HG02610 (cell line): ENCODE results near the gene PEMT.

Source experiments
- ATAC-seq: cut with Tn5 transposase; IDR thresholded peaks from one replicate; pipeline ENCODE4 v1.9.1; 2021; ENCODE audit warnings: mild to moderate bottlenecking, moderate library complexity; ENCODE audit not compliant: unreplicated experiment

PEMT gene

DNA sequence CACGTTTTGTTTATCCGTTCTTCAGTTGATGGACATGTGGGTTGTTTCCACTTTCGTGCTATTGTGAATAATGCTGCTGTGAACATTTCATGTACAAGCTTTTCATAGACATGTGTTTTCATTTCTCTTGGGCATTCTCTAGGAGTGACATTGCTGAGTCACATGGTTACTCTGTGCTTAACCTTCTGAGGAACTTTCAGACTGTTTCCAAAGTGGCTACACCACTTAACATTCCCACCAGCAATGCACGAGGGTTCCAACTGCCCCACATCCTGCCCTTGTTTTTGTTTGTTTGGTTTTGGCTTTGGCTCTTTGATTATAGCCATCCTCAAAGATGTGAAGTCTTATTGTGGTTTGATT, 14.2 kb upstream of the PEMT start:
- no peak for ATAC-seq

DNA sequence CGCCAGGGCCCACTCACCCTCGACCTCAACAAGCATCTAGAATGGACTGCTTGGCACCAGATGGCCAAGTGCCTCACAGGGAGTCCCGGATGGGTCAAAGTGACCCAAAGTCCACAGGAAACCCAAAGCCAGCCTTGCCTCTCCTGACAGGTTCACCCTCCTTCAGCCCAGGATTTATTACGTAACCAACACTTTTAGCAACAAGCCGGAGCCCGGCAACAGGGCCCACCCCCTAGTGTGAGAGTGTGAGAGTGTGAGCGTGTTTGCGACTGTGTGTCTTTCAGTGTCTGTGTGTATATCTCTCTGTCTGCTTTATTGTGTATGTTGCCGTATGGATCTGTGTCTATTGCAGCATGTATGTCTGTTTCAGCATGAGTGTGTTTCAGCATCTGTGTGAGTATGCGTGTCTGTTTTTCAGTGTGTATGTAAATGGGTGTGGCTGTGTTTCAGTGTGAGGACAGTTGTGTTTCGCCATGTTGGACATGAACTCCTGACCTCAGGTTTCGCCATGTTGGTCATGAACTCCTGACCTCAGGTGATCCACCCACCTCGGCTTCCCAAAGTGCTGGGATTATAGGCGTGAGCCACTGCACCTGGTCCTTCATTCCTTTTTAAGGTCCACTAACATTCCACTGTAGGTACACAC, 13.7 kb upstream of the PEMT start:
- ATAC-seq: no peak

DNA sequence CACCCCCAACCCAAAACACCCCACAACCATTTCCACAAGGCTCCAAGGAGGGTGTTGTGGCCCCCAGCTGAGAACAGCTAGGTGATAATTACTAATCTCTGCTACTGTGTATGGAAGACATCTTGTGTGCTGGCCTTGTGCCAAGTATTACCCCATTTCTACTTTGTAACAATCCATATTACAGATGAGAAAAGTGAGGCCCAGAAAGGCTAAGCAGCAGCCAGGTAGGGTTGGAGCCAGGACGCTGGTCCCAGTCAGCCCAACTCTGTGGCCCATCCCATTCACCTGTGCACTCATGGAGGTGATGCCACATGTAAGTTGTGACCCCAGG, 12.4 kb upstream of the PEMT start:
- no peak for ATAC-seq

DNA sequence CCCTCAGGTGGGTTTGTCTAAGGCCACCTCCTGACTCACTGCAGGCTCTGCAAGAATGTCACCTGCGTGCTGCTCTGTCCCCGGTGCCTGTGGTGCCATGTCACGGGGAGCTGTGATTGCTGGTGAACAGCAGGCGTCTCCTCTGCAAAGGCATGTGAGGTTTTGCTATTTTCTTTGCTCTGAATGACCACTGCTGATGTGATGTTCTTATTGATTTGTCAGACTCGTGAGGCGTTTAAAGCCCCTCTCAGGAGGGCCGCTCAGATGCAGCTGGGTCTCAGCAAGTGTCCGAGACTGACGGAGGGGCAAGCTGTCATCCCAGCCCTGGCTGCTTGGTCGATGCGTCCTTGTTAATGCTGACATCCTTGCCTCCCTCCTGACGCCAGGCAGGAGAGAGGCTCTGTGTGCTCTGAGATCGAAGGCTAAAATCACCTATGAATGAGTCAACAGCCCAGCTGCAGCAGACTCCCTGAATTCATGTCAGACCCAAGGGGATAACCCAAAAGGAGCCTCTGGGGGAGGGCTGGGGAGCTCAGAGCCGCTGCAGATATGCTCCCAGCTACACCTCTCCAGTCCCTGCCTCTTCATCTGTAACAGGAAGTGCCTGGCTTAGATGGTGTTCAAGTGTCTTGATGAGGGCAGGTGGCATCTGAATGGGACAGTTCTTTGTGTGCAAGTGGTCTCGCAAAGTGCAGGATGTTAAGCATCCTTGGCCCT, 11.8 kb upstream of the PEMT start:
- ATAC-seq: no peak

DNA sequence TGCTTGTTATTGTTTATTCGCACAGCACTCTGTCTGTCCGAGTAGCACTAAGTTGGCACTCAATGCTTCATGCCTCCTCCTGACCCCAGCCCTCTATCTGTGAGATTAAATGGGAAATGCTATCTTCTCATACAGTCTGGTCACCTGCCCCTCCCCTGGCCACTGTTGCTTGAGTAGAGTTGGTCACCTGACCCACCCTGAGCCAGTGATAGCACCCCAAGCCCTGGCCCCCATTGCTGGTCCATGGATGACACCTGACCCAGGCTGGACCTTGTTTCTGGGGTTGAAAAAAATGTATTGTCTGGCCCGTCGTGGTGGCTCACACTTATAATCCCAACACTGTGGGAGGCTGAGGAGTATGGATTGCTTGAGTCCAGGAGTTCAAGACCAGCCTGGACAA, 8.5 kb upstream of the PEMT start:
- no peak for ATAC-seq

DNA sequence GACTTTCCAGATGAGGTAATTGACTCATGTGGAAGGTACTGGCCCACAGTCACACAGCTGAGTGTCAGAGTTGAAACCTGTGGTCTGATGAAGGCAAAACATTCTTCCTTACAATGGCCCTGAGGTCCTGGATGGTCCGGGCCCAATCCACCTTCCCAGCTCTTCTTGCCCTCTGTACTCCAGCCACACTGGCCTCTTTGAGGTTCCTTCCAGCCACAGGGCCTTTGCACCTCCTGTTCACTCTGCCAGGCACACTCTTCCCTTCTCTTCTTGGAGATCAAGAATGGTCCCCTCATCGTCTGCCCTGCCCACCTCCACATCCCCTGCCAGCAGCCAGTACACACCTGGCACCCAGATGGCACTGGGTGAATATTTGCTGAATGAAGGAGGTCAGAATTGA, 6.5 kb upstream of the PEMT start:
- no peak for ATAC-seq

DNA sequence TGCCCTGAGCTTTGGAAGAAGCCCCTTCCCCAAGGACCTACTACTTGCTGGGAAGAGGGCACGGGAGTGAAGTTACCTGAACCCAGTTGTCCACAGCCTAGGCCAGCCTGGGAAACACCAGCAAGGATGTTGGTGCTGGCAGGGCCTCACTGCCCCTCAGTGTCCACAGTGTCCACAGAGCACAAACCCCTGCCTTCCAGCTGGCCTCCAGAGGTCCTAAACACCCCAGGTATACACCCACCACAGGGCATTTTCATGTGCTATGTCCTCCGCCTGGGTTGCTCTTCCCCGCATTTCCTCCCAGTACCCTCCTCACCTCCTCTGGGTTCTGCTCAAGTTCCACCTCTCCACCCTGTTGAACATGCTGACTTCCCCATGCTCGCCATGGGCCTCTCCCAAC, 4.2 kb upstream of the PEMT start:
- ATAC-seq: no peak

DNA sequence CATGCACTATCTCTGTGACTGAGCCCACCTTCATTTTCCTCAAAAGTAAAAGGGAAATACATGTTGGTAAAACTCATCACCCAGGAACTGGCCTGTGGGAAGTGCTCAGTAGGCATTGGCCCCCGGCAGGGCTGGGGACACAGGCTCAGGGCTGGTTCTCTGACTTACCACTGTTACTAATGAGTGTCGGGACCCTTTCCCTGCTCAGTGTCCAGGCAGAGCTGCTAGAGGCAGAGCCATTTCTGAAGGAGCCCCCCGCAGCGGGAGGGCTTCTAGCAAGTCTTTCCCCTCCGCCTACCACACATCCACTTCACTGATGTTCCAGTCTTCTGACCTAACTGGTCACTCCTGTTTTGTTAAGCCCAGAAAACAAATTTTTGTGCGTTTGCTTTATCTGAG, 1.7 kb upstream of the PEMT start:
- no peak for ATAC-seq

DNA sequence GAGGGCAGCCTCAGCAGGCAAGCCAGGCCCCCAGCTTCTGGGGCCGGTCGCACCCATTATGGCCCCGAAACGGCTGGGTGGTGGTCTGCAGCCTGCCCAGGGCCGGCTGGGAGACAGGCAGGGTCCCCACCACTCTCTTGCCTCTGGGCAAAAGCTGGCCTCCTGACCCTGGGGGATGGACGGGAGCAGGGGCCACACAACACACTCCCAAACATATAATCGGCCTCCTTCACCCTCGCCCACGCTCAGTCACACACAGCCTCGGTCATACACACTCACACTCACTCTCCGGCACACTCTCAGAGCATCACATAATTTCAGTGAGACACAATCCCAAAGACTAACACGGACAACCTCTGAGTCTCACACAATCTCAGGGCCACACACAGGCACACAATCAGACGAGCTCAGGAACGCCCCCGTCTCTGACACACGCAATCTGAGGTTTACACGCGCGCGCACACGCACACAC, 589 bp downstream of the PEMT start:
- no peak for ATAC-seq

DNA sequence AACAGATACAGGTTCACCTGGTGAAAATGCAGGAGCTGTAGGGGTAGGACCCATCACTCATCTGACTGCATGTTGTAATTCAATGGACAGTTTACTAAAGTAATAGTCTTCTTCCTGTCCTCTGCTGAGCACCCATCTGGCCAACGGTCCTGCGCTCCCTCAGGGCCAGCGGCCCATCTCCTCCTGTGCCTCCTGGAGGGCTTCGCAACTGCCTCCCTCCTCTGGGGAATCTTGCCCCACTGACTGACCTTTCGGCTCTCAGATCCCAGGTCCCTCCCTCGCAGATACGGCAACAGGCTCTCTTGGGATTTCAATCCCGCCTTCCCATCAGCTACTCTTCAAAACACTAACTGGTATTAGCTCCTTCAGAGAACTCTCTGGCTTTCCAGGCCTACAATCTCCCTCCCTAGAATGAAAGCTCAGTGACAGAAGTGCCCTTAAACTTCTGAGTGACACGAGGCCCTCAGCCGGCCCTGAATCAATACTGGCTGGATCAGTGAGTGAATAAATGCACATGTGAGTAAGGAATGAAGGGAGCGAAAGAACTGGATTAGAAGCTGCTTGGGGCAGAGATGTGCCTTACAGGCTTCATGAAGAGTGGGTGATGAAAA, 1.3 kb downstream of the PEMT start:
- ATAC-seq: no peak

DNA sequence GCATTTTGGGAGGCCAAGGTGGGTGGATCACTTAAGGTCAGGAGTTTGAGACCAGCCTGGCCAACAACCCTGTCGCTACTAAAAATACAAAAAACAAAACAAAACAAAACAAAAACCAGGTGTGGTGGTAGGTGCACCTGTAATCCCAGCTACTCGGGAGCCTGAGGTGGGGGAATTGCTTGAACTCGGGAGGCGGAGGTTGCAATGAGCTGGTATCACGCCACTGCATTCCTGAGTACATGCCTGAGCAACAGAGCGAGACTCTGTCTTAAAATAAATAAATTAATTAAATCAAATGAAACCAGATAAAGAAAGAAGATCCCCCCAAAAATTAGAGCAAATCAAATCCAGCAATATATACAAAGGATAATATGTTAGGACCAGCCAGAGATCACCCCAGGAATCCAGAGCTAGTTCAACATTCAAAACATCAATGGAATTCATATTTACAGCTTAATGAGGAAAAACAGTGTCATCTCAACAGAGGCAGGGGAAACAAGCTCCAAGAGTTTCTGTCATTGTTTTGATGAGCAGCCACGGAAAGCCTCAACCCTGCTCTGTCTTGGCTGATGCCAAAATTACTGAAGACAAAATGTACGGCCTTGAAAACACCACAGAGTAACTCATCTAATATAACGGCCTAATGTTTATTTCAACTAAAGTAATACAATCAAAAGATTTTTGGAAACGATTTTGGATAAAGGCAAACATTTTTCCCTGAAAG, 3.7 kb downstream of the PEMT start:
- ATAC-seq: no peak

DNA sequence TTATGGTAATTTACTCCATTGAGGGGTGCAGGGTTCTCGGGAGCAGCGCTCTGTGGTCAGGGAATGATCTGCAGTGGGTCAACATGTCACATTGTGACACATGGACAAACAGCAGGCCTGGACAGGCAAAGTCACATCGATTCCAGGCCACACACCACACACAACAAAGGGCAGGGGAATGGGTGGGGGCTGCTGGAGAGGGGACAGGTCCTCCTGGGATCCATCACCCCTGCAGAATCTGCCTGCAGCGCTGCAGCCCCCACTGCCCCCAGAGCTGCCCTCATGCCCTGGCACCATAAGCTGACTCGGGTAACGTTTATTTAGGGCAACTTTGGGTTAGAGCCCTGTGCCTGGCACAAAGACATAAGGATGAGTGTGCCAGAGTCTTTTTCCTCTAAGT, 9.1 kb downstream of the PEMT start:
- no peak for ATAC-seq

DNA sequence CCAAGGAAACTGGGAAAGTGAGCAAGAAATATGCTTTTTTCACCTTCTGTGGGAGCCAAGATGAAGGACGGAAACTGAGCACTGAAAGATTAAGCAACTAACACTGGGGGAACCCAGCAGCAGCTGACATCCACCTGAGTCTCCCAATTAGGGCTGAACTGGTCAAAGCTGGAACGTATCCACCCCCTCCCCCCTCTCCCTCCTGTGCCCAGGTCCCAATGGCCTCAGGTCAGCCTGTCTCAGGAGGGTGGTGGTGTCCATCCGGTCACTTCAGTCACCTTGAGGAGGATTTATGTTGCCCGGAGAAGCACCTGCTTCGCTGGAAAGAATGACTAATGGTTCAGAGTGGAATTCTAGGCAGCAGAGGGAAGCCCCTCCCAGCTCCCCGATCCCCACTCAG, 10.0 kb downstream of the PEMT start:
- no peak for ATAC-seq

DNA sequence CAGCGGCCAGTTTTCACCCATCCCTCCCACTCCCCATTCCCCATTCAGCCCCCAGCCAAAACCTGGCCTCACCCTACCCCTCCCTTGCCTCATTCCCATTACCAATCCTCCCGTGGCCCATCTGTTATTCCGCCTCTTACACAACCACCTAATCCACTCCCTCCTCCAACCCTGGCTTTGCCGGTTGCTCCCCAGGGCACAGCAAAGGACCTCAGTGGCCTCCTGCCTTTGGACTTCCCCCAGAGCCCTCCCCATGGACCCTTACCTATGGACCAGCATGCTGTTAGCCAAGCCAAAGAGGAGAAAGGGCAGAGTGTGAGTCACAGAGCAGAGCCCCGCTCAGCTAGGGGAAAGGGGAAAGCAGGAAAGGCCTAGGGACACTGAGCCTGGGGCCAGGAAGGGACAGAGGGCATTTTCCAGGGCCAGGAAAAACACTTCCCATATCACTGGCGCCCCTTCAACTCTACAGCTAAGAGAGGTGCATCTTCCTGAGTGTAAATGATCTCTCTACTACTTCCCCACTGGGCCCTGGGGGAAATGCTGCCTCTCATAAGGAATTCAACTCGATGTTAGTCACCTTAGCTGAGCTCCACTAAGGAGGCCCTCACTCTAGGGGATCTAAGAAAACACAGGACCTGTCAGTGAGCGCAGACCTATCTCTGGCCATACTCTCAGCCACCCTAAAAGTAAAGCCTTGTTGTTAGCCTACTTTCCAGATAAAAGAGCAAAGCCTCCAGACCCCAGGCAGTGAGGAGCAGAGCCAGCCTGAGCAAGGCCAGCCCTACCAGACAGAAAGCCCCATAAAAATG, 10.6 kb downstream of the PEMT start:
- no peak for ATAC-seq

DNA sequence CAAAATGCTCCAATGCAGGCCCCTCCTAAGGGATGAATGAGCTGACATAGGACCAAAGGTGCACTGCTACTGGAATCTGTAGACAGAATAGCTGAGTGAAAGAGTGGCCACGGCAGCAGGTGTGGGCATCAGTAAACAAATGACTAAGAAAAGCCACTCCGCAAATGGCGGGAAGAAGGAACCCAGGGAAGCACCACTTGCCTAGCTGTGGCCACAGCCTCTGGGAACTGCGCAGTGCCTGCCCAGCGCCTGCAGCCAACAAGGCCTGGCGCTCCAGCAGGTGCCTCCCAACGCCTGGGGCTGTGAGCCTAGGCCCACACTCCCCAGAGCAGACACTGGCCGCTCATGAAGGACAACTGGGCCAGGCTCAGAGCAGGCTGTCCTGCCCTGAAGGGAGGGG, 11.8 kb downstream of the PEMT start:
- no peak for ATAC-seq

DNA sequence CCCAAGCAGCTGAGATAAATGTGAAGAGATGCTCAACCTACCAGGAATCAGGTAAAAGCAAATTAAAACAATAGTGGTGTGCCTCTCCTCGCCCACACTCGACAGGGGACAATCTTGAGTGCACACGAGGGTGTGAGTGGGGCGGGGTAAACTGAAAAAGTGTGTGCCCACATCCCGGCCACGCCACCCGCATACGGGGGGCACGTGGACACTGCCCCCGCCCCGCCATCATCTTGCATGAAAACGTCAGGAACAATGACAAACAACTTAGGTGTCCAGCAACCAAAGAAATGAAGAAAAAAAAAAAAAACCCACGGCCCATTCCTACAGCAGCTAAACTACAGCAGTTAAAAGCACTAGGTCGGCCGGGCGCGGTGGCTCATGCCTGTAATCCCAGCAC, 14.1 kb downstream of the PEMT start:
- ATAC-seq: no peak

DNA sequence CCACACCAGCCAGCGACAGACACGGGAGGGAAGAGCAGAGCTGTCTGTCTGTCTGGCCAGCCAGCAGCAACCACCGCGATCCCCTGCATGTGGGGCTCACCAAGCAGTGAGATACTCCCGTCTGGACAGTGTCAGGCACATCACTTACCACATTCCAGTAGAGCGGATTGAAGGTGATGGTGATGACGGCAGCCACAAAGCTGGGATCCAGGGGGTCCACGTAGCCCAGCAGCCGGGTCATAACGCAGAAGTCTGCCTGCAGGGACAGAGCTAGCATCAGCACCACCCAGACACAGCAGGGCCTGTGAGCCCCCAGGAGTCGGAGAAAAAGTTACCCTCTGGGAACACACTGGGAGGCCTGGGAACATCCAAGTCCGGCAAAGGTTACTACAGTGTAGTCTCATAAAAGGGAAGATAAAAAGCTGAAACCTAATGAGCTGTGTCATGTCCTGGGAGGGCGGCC, 14.7 kb downstream of the PEMT start:
- no peak for ATAC-seq

DNA sequence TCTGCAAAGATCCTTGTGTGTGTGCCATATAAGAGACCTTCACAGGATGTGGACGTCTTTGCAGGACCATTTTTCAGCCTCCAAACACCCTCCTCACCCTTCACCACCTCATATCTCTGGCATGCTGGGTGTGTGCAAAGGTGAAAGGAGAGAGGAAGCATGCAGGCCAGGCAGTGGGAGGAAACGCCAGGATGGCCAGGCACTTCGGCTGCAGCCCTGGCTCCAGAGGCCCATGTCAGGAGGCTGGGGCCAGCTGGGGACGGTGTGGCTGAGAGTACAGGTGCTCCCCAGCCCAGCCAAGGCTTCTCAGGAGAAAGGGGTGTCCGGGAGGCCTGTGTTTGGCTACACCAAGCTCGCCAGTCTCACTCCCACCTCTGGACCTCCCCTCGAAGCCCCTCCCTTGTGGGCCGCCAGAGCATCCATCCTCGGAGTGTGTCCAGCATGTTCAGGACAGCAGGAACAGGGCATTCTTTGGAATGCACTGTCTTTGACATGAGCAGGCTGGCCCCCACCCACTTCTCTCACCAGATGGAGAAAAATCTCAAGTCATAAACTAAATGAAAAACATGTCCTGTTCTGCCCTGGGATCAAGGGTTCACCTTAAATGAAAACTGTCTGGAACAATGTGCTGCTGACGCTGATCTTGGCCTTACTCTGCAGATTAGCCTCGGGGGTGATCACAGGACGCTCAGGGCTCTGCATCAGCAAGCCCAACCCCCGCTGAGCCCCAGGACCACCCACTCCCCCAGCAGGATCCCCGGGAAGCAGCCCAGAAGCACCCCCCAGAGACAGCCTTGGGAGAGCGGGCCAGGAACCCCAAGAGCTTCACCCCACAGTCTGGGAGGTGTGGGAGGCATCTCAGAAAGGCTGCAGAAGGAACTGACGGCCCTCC, 15.9 kb downstream of the PEMT start:
- ATAC-seq: no peak

DNA sequence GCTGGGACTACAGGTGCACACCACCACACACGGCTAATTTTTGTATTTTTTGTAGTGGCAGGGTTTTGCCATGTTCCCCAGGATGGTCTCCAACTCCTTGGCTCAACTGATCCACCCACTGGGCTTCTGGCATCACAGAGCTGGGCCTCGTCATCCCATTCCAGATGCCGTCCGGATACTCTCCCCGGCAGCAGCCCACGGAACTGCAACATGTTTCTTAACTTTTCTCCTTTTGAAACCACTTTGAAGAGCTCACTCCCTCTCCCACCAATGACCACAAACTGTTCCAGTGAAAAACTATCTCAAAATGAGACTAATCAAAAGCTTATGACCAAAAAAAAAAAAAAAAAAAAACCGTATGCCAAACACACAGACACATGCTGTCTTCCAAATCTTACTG, 17.6 kb downstream of the PEMT start:
- no peak for ATAC-seq
